ENCODE data around the gene KIAA1328.

Gene KIAA1328

DNA sequence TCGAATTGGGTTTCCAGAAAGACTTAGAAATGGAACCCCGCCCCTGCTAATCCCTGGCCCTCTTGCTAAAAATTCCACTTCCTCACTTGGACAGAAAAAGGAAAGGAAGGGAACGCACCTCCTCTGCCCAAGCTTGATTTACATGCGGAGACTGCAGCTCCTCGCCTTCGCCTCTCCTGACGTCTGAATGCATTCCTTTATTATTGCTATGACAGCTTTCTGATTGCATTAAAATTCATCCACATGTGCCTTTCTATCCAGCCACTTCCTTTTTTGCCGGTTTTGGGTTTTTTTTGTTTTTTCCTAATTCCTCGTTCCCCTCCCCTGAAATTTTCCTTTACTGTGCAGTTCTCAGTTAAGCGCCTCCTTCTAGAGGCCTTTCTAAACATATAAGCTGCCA lies 448.9 kb downstream of the KIAA1328 start:
- no peak for DNase-seq (ENCODE audit: low read depth, low spot score)

Data from activated CD4-positive, CD25-positive, alpha-beta regulatory T cell treated with anti-CD3 and anti-CD28 coated beads, Interleukin-2, amount 50 U/mL, for 16 hours (primary cell).